ENCODE measurements around the gene CFAP299.
"Not testable (repeated sequence)": the region's sequence is repeated elsewhere in the genome, so short reads cannot be mapped to it uniquely, and the experiment has no call there.

Gene CFAP299

GRCh38 chr4:80614319-80614718 is 278.8 kb downstream of the CFAP299 start:
- no peak for DNase-seq

- no peak for DNase-seq
Observed at GRCh38 chr4:80615099-80615498, 279.6 kb downstream of the CFAP299 start.

GRCh38 chr4:80619070-80619674 is 283.6 kb downstream of the CFAP299 start:
- no peak for DNase-seq

GRCh38 chr4:80631861-80632260 is 296.3 kb downstream of the CFAP299 start:
- DNase-seq: no peak

GRCh38 chr4:80637190-80637589 is 301.7 kb downstream of the CFAP299 start:
- no peak for DNase-seq

- no peak for DNase-seq
Observed at GRCh38 chr4:80646061-80646460, 310.5 kb downstream of the CFAP299 start.

GRCh38 chr4:80655662-80656061 is 320.1 kb downstream of the CFAP299 start:
- no peak for DNase-seq

- DNase-seq: not testable (repeated sequence)
Observed at GRCh38 chr4:80670118-80670517, 334.6 kb downstream of the CFAP299 start.

- no peak for DNase-seq
Observed at GRCh38 chr4:80678413-80678812, 342.9 kb downstream of the CFAP299 start.

- DNase-seq: no peak
Observed at GRCh38 chr4:80680934-80681333, 345.4 kb downstream of the CFAP299 start.

GRCh38 chr4:80685214-80685613 is 349.7 kb downstream of the CFAP299 start:
- no peak for DNase-seq

GRCh38 chr4:80687736-80688135 is 352.2 kb downstream of the CFAP299 start:
- DNase-seq: not testable (repeated sequence)

GRCh38 chr4:80694171-80694570 is 358.6 kb downstream of the CFAP299 start:
- DNase-seq: no peak

GRCh38 chr4:80705311-80705710 is 369.8 kb downstream of the CFAP299 start:
- DNase-seq: no peak

GRCh38 chr4:80709082-80709869 is 373.7 kb downstream of the CFAP299 start:
- DNase-seq: no peak

- no peak for DNase-seq
Observed at GRCh38 chr4:80710748-80711451, 375.4 kb downstream of the CFAP299 start.

GRCh38 chr4:80711956-80712355 is 376.4 kb downstream of the CFAP299 start:
- no peak for DNase-seq

GRCh38 chr4:80713409-80713808 is 377.9 kb downstream of the CFAP299 start:
- DNase-seq: no peak

GRCh38 chr4:80717204-80717603 is 381.7 kb downstream of the CFAP299 start:
- DNase-seq: no peak

- no peak for DNase-seq
Observed at GRCh38 chr4:80726471-80726870, 390.9 kb downstream of the CFAP299 start.

GRCh38 chr4:80730158-80730557 is 394.6 kb downstream of the CFAP299 start:
- no peak for DNase-seq

- DNase-seq: no peak
Observed at GRCh38 chr4:80731436-80731835, 395.9 kb downstream of the CFAP299 start.

- DNase-seq: no peak
Observed at GRCh38 chr4:80732010-80732409, 396.5 kb downstream of the CFAP299 start.

- no peak for DNase-seq
Observed at GRCh38 chr4:80740375-80740774, 404.8 kb downstream of the CFAP299 start.
